NCI-H187 treated with DMSO at 0.1 percent for 48 hours (cell line): ENCODE measurements around the gene CTSD.

Source experiments
- DNase-seq: peaks from one replicate; lab custom pipeline; 2025; lab: John Stamatoyannopoulos, UW

CTSD gene

GRCh38 chr11:1729692-1730011, 34.1 kb downstream of the CTSD start:
- no peak for DNase-seq

- no peak for DNase-seq
Measured at GRCh38 chr11:1728931-1729691, 34.6 kb downstream of the CTSD start.

DNA sequence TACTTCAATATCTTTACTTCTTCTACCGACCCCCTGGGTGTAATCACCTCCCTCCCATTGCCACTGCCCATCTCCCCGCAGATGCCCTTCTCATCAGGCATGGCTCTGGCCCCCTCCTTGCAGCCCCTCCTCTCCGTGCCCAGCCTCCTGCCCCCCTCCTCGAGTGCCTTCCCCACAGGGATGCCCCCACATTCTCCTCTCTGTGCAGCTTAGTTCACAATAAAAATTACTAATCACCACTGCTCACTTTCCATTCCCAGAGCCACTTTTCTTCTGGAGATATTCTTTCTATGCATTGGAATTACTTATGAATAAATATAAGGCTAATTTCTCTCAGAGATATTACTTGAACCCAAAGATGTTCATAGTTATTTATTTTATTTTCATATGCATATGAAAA, 35.4 kb downstream of the CTSD start:
- no peak for DNase-seq

DNA sequence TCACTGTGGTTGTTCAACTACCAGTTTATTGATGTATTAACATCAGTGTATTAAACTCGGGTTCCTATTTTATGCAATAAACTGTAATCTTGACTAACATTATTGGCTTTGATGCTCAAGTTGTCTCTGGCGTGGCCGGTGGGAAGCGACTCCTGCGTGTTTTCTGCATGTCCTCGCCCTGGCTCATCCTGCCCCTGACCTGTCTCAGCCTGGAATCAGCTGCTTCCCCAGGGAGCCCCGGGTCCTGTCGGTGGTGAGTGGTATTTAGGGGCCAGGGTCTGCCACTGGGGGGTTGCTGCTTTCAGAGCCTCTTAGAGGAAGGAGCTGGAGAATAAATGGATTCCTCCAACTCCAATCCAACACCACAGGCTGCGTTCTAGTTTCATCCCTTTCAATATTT, 35.9 kb downstream of the CTSD start:
- no peak for DNase-seq

GRCh38 chr11:1727096-1727690, 36.5 kb downstream of the CTSD start:
- no peak for DNase-seq

DNA sequence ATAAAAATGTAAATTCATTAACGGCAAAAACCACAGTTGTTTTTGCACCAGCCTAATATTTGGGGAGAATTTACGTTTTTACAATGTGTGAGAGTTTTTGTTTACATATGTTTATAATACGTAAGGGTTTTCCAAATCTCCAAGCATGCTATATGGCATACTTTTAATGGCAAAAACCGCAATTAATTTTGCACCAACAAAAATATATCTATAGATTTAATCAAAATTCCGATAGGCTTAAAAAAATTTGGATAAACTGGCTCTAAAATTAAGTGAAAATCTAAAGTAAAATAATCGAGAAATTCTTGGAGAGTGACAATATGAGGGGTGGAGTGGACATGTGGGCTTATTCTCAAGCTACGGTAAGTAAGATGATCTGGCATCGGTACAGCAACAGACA, 43.9 kb downstream of the CTSD start:
- no peak for DNase-seq

DNA sequence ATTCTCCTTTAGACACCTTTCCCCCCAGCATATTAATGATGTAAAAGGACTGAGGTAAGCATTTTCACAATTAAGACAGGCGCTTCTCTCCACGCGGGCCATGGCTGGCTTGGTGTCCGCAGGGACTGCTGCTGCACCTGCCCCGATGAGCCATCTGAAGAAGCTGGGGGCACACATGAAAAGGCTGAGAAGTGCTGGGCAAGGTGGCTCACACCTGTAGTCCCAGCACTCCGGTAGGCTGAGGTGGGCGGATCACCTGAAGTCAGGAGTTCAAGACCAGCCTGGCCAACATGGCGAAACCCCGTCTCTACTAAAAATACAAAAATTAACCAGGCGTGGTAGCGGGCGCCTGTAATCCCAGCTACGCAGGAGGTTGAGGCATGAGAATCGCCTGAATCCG, 45.4 kb downstream of the CTSD start:
- DNase-seq, result no peak

GRCh38 chr11:1717745-1718144, 46.0 kb downstream of the CTSD start:
- DNase-seq, result no peak

DNA sequence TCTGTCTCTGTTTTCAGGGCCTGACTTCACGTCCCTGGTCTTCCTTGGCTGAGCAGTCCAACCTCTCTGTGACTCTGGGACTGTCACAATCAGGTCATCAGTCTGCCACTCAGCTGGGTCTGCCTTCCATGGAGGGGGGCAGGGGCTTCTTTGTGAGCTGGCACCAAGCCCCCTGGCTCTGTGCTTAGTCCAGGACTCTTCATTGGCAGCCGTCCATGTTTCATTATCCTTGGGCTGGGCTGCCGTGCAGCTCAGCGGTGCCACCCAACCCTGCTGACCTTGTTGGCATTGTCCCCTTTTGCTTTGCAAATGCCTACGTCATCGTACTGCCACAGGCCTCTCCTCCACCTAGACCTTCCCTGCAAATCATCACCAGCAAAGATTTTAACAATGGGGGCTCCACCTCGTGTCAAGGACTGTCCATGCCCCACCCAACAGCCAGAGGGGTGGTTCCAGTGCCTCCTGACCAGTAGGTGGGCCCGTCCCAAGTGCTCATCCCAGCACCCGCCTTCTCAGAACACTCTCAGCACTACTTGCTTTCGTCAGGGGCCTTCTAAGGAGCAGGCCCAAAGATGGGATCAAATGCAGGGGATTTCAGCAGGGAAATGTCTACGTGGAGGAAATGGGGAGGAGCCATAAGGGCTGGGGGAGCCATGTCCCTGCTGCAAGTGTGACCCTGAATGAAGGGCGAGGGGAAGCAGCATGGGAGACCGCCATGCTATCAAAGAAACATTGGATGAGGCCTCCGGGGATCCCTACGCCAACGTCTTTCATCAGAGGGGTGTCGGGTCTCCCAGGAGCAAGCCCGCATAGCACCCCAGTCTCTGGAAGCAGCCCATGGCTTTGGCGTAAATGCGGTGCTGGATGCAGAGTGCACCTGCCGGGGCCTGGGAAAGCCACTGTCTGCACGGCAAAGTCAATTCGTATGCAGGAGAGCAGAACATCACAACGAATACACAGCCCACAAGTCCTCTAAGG, 48.5 kb downstream of the CTSD start:
- DNase-seq, result no peak

- no peak for DNase-seq
Measured at GRCh38 chr11:1708716-1709115, 55.0 kb downstream of the CTSD start.

GRCh38 chr11:1707751-1708150, 56.0 kb downstream of the CTSD start:
- no peak for DNase-seq

DNA sequence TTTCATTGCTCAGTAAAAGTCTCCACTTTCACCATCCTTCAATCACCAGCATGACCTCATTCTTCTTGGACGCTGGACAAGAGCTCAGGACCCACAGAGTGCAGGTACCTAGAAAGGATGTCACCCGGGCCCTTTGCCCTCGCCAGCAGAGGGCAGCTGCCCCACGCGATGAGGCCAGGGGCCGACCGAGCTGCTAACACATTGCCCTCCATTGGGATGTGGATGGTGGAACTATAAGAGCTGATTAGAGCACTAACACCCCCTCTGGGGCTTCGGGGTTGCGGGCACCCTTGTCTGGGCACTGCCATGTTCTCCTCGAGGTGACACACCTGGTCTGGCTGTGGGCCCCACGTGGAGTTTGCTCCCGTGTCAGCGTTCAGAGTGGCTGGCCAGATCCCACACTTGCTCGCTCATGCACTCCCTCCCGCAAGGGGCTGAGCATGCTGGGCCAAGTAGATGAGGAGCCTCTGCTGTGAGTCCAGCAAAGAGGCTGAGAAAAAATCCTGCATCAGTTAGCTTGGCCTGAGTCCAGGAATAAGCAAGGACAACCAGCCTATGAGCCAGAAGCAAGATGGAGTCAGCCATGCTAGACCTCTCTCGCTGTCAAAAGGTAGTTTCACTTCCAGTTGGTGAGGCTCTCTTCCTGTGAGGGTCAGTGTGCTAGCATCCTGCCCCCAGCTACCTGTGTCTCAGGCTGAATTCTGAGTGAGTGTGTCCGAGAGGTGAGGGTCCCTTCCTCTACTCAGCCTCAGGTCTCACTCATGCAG, 56.9 kb downstream of the CTSD start:
- no peak for DNase-seq

DNA sequence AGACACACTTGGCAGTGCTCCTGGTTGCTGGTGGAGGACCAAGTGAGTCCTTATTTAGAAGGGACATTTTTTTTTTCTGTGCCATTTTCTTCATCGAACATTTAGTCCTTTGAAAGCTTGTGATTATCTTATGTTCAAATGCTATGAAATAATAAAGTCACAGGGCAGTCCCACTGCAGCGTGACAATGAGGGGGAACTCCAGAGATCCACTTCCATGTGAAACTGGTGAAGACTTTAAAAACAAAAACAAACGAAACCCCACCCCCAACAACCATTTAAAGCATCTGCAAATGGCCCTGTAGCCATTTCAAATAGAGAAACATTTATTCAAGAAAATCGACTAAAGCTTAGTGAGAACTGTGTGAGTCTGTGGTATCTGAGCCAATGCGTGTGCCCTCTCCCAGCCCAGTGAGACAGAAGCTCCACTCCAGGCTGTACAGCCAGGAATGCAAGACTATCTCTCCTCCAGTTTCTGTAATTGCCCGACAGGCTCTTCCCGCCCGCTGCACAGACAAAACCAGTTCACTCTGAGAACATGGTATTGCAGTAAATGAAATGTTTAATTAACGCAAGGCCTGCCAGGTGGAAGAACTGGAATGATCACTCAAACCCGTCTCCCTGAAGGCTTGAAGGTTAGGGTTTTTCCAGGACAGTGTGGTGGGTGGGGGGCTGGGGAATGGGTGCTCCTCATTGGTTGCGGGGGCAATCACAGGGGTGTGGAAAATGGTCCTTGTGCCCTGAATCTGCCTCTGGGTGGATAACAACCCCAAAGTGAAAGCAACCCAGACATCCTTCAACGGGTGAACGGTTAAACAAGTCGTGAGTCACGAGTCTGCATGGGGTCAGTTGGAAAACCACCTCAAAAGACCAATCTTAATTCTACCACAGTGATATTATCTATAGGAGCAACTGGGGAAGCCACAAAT, 58.3 kb downstream of the CTSD start:
- no peak for DNase-seq

GRCh38 chr11:1703146-1703545, 60.6 kb downstream of the CTSD start:
- no peak for DNase-seq
